ENCODE measurements around the gene TMPRSS4.

TMPRSS4 gene

GRCh38 chr11:118076754-118077281 lies at the start of gene TMPRSS4:
Gene TMPRSS4 (plus strand): TSS chr11:118077078. CDS start chr11:118077303, 225 bp downstream.
- DNase-seq (ENCODE audit: low read depth): no peak

GRCh38 chr11:118027694-118028093 lies 49.2 kb upstream of the TMPRSS4 start:
- DNase-seq (ENCODE audit: low read depth): no peak

- DNase-seq (ENCODE audit: low read depth): no peak
These were observed 48.3 kb upstream of the TMPRSS4 start for GRCh38 chr11:118028626-118029025.

- no peak for DNase-seq (ENCODE audit: low read depth)
These were observed 43.4 kb upstream of the TMPRSS4 start for GRCh38 chr11:118033443-118033842.

GRCh38 chr11:118042141-118042540 lies 34.7 kb upstream of the TMPRSS4 start:
- no peak for DNase-seq (ENCODE audit: low read depth)

- no peak for DNase-seq (ENCODE audit: low read depth)
These were observed 34.1 kb upstream of the TMPRSS4 start for GRCh38 chr11:118042796-118043195.

GRCh38 chr11:118045191-118045590 lies 31.7 kb upstream of the TMPRSS4 start:
- no peak for DNase-seq (ENCODE audit: low read depth)

- no peak for DNase-seq (ENCODE audit: low read depth)
These were observed 30.6 kb upstream of the TMPRSS4 start for GRCh38 chr11:118046051-118046963.

GRCh38 chr11:118046964-118047700 lies 29.7 kb upstream of the TMPRSS4 start:
- DNase-seq (ENCODE audit: low read depth): no peak

GRCh38 chr11:118047749-118048148 lies 29.1 kb upstream of the TMPRSS4 start:
- no peak for DNase-seq (ENCODE audit: low read depth)

GRCh38 chr11:118048472-118049370 lies 28.2 kb upstream of the TMPRSS4 start:
- DNase-seq (ENCODE audit: low read depth): no peak

GRCh38 chr11:118049771-118050170 lies 27.1 kb upstream of the TMPRSS4 start:
- no peak for DNase-seq (ENCODE audit: low read depth)

- no peak for DNase-seq (ENCODE audit: low read depth)
These were observed 26.5 kb upstream of the TMPRSS4 start for GRCh38 chr11:118050208-118050891.

- DNase-seq (ENCODE audit: low read depth): no peak
These were observed 25.7 kb upstream of the TMPRSS4 start for GRCh38 chr11:118051136-118051610.

GRCh38 chr11:118051611-118052461 lies 25.0 kb upstream of the TMPRSS4 start:
- DNase-seq (ENCODE audit: low read depth): peak; percentile 6

- DNase-seq (ENCODE audit: low read depth): no peak
These were observed 24.2 kb upstream of the TMPRSS4 start for GRCh38 chr11:118052581-118053206.

GRCh38 chr11:118054712-118055640 lies 21.9 kb upstream of the TMPRSS4 start:
- no peak for DNase-seq (ENCODE audit: low read depth)

- DNase-seq (ENCODE audit: low read depth): no peak
These were observed 20.9 kb upstream of the TMPRSS4 start for GRCh38 chr11:118055966-118056365.

All from amniotic epithelial cell (primary cell).